Suppressor macrophage (primary cell): ENCODE measurements around the gene ZNF423.

ENCODE experiments used
- DNase-seq, 4 experiments: peaks; one replicate each; pipeline ENCODE4 v3.0.0-alpha.2; 2020 to 2022

Gene ZNF423

DNA sequence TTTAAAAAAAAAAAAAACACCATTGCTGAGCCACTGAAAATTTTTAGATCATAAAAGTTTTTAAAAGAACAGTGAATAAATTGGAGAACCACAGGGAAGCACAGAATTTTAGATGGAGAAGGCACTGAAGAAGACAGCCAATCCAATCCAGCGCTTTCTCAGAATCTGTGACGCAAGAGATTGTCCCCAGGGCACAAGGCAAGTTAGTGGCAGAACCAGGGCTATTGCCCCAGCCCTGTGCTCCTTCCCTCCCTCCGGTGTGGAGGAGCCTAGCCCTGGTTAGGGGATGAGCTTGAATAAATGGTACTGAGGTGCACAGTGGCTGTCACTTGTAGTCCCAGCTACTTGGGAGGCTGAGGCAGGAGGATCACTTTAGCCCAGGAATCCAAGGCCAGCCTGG lies 108.3 kb downstream of the ZNF423 start:
- no peak for DNase-seq

DNA sequence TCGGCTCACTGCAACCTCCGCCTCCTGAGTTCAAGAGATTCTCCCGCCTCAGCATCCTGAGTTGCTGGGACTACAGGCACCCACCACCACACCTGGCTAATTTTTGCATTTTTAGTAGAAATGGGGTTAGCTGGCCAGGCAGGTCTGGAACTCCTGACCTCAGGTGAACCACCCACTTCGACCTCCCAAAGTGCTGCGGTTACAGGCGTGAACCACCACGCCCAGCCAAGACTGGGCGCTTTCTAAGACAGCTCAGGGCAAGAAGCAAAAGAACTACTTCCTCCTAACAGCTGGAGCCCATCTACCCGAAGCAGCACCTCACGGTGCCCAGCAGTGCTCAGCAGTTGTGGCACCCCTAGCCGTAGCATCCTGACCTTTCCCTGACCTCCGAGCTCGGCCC lies 109.4 kb downstream of the ZNF423 start:
- no peak for DNase-seq

DNA sequence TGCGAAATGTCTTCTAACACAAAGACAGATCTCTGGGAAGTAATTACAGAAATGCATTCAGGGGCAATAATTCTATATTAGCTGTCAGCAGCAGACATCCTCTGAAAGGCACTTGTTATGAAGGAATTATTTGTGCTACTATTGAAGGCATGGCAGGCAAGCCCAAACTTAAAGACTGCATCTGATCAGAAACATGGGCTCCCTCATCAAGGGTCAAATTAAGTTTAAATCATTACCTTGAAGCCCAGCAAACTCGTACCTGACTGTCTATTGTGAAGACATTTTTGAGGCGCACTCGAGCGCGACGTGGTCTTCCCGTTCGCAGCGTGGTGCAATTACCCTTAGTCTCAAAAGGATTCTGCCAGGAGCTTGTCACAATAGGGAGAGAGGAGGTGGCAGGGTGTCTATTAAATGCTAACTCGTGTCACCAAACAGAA lies 110.6 kb downstream of the ZNF423 start:
- DNase-seq, result no peak

DNA sequence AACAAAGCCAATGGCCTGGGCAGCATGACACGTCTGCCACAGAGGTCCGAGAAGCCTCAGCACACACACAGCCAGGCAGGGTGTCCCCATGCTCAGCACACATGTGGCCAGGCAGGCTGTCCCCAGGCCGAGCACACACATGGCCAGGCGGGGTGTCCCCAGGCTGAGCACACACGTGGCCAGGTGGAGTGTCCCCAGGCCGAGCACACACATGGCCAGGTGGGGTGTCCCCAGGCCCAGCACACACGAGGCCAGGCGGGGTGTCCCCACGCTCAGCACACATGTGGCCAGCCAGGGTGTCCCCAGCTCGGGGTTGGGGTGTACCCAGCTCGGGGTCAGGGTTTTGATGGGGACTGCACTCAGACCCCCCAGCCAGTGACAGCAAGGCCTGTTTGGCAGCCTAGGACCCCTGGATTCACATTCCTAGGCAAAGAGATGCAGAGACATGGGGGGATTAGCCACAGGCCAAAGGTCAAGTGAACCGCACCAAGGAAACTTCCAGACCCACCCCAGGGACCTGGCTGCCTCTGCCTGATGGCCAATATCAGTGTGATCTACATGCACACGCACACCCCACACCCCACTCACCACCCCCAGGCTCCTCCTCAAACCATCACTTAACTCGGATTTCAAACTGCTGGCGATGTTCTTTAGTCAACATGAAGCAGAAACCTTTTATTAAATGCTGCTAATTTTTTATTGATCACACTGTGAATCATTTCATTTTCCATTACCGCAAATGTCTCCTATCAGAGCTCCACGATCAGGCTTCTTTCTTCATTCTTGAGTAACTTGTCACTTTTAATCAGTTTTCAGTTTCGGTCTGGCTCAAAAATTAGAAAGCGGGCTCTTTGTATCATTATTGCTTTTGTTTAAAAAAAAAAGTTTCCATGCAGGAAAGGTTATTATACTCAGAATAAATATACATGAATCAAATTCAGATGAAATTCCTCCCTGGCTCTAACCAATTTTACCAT lies 111.4 kb downstream of the ZNF423 start:
- no peak for DNase-seq

DNA sequence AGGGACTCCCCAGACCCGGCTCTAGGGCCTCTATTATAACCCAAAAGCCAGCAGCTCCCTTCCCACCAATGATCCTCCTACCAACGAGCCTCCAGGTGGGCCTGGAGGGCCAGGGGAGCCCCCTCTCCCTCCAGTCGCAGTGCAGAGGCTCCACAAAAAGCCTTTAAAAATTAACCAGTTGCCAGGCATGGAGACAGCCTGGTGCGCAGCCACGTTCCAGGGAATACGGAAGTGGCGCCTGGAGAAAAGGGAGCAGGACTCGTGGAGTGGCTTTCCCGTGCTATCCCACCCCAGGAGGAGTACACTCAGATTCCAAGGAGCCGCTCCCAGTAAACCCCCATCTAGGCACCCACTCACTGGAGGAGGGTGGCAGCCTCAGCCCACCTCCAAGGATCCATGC lies 112.3 kb downstream of the ZNF423 start:
- DNase-seq, result no peak

DNA sequence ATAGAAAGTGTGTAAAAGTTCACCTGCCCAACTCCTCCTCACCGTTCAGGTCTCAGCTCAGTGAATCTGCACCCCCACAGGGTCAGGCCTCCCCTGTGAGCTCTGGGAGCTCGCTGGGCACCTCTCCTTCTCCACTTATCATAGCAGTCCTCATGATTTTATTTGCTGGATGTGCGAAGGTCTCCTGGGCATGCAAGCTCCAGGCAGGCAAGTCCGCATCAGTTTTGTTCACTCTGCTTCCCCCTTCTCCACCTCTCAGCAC lies 112.8 kb downstream of the ZNF423 start:
- DNase-seq, result no peak

DNA sequence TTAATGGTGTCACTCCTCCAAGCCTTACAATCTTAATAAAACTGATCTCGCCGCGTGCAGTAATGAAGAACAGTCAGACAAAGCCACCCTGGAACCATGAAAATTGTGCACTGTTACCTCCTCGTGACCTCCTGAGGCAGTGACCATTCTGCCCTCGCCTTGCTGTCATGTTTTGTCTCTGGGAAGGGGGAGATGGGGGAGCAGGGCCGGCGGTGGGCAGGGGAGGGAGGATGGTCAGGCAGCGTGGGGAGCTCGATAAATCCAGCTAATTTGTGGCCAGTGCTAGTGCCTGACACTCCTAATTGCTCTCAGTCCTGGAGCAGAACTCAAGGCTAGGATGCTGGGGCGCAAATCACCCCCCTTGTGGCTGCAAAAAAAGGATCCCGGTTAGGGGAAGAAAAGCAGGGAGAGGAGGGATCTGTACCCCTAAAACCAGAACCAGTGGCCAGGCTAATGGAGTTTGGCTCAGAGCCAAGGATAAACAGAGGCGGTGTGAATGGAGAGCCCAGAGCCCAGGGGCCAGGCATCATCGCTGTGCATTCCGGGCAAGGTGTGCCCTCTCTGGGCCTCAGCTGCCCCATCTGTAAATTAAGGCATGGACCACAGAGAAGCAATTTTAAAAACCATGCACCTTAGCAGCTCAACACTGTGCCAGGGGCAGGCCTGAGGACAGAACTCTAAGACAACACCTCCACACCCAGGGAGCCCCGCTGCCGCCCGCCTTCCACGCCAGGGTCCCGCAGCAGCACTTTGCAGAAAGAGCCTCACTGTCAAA lies 113.3 kb downstream of the ZNF423 start:
- no peak for DNase-seq

DNA sequence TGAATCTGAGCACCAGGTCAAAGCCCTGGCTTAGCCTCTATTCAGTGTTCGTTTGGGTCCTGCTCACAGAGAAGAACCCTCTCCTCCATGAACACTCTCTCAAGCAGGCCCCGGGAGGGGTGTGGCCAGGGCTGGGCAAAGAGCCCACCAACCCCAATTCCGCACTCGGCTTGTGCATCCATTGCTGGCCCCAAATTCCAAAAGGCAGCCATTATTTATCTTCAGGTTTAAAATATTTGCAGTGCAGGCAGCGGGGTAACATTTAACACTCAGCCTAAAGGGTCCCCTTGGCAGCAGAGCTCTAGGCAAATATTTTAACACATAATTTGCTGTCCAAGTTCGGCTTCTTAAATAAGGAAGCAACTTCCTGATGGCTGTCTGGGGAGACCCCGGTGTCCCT lies 115.7 kb downstream of the ZNF423 start:
- DNase-seq, result no peak

DNA sequence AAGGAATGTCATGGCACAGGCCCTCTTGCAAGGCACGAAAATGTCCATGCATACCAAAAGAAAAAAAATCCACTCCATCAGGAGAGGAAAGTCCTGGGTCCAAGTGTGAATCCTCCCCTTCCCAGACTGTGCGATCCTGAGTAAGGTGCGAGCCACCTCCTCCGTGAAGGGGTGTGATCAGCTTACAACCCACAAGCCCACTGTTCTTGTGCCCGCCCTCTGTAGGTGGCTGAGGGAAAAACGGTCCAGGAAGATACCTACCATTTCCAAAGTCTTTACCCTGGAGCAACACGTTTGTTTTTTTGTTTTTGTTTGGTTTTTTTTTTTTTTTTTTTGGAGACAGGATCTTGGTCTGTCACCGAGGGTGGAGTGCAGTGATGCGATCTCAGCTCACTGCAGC lies 116.5 kb downstream of the ZNF423 start:
- DNase-seq, result no peak

DNA sequence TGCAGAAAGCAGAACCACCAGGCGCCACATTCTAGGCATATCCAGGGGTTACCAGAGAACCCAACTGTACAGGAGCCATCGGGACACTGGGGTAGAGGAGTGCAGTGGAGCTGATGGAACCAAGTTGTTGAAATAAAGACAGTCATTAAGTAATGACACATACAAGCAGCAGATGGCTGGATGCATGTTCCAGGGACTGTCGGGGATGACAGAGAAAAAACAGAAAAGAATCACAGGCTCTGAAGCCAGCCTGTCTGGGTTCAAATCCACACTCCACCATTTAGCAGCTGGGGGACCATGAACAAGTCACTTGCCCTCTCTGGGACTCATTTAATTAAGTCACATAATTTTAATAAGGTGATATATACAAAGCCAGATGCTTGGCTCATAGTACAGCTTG lies 117.1 kb downstream of the ZNF423 start:
- no peak for DNase-seq

DNA sequence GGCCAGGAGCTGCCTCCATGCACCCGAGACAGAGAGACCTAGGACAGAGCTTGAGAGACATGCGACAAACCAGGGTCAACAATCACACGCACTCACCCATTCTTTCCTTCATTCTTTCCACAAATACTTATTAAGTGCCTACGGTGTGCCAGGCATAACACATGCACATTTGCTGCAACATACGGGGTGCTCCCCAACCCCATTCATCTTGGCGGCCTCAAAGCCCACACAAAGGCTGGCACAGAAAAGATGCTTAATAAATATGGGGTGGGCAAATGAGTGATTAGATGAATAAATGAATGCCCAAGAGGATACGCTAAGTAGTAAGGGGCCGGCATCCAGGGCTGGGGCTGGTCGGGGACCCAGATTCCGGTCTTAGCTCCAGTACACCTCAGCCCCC lies 117.9 kb downstream of the ZNF423 start:
- DNase-seq, result no peak

DNA sequence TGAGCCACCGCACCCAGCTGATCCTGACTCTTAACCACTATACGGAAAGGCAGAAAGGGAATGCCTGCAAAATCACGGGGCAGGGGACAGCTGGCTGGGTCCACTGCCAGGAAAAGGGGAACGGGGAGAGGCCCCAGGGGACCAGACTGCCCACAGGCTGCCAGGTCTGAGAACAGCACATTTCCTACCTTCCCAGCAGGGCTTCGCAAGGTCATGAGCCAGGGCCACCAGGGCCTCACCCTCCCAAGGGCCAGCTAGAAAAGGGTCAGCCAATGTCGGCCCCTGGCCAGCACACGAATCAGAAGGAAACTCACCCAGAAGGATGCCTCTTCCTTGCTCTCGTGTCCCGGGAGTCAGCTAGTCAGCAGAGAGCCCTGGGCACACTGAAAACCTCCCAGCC lies 118.4 kb downstream of the ZNF423 start:
- DNase-seq, result no peak

DNA sequence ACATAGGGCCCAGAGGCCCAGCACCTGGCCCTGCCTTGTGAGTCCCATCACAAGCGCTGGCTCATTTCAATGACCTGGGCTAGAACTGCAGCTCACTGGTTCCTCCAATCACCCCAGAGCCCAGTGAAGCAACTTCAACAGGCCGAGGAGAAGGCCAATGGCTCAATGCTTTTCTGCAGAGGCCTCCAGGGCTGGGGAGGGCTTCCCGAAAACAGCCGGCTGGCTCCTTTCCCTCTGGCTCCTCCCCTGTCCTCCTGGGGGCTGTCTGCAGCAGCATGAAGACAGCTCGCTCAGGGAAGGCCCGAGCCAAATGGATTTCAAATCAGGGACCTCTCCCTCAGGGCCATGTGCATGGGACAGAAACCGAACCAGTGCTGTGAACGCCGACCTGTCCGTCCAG lies 121.6 kb downstream of the ZNF423 start:
- no peak for DNase-seq

DNA sequence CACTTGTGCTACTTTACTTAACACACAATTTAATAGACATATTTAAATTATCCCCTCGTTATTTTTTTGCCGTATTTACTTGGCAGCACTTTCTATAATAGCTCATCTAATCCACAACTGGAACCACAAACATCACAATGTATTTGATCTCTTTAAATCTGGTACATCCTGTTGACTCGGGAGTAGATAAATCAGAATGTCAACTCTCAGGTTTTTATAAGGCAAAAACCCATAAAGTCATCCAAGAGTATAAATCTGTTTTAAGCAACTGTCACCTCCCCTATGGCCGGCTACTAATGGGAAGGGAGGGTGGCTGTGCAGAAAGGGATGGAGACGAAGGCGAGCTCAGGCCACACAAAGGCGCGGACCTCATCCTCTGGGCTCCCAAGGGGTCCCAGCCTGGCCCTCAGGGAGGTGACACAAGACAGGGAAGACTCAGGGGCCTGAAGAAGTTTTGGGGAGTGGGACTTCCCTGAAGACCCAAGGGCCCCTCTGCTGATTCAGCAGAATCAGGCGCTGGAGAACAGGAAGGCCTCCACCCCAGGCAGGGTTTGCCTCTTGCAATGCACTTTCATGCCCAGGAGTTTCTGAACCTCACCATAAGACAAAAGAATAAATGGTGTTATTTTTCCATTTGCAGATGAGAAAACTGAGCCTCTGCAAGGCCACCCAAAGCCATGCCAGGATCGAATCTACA lies 122.5 kb downstream of the ZNF423 start:
- no peak for DNase-seq

DNA sequence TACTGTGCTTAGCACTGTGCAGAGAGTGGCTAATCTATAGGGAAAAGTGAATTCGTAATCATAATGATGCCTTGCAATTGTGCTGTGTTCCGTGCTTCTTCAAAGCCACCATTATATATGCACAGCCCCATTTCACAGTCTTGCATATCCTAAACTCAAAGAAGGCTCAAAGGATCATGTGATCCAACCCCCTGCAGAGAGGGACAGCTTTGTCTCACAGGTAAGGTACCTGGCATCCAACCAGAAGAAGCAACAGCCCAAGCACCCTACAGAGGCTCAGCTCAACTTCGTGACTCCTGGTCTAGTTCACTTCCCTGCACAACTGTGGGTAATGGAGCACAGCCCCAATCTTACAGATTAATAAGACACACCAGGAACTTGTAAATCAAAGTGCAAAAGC lies 124.0 kb downstream of the ZNF423 start:
- DNase-seq, result no peak

DNA sequence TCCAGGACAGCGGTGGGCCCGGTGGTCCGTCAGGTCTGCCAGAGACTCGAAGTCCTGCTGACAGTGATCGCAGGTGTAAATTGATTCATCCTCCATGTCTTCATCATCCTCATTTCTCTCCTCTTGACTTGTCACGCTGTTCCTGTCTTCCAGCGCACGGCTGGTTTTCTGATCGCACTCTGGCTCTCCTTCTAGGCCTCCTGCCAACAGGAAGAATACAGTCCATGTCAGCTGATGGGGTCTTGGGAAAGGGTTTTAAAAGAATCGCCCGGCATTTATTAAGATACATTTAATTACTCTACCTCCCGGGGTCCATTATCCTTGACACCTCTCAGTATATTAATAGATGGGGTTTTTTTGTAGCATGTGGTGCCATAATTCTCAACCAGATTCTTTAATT lies 125.1 kb downstream of the ZNF423 start:
- DNase-seq, result no peak

DNA sequence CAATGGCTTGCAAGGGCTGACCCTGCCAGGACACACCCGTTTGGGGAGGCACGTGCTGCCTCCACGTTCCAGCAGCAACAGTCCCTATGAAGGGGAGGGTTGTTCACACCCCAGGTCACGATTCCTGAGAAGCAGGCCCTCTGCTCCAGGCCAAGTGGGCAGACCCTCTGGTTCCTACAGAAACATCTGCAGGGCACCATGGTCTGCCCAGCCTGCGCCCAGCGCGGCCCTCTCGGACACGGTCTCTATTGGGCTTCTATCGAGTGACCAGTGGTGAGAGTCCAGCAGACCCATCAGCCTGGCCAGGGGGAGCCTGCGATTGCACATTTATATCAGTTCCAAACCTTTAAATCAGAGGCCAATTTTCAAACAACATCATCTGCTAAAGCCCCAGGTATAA lies 128.3 kb downstream of the ZNF423 start:
- DNase-seq, result no peak

DNA sequence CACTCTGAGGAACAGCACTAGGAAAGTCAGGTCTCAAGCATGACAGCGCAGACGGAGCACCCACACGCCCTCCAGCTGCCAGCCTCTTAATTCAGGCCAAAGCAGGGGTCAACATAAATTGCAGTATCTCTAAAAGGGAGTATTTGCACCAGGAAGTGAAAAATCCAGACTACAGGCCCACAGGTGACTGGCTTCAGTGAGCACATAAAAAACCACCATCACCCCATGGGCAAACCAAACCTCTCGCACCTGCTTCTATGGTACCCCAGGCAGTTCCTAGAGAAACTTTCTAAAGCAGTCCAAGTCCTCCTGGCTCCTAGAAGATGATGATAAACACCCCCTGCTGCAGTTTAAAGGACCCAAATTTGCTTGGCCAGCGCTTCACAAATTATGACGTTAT lies 129.8 kb downstream of the ZNF423 start:
- DNase-seq, result no peak

DNA sequence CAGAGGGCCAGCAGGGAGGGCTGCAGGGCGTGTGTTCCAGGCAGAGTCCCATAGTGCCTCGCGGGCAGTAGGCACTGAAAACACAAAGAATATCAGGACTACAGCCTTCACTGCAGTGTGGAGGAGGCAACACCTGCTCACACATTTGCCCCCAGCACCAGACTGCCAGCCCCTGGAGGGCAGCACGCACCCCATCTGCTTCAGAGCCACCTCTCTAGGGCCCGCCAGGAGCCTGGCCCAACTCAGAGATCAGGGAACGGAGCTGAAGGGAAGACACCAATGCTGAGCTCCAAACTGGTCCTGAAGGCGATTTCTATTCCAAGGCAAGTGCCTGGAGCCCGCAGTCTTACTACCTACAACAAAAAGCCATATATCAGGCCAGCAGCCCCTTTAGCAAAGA lies 130.3 kb downstream of the ZNF423 start:
- no peak for DNase-seq

DNA sequence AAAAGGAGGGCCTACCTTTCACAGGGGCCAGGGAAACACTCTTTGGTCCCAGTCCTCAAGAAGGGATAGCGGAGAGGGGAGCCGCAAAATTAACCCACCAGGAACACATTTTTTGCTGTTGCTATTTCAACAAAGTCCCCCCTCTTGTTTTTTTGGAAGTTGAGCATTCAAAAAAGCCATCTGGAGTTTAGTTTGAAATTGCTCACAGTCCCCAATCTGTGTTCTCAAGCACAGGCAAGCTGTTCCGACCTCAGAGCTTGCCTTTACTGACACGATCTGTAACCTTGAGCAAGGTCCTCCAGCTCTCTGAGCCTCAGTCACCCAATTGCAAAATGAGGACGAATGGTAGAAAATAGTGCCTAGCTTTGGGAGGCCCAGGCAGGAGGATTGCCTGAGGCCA lies 131.1 kb downstream of the ZNF423 start:
- no peak for DNase-seq

DNA sequence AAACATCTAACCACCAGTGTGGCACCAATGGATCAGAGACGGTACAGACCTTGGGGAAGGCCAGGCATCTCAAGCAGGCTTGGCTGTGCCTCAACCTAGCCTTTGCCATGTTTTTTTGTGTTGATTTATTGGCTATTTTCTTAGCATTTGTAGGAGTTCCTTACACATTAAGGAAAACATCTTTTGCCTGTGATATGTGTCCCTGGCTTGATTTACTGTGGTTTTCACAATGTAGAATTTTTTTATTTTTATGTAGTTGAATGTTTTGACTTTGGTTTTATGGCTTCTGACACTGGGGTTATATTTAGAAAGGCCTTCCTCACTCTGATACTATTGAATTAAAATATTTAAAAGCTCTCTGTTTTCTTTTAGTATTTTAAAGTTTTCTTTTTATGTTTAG lies 132.6 kb downstream of the ZNF423 start:
- no peak for DNase-seq

DNA sequence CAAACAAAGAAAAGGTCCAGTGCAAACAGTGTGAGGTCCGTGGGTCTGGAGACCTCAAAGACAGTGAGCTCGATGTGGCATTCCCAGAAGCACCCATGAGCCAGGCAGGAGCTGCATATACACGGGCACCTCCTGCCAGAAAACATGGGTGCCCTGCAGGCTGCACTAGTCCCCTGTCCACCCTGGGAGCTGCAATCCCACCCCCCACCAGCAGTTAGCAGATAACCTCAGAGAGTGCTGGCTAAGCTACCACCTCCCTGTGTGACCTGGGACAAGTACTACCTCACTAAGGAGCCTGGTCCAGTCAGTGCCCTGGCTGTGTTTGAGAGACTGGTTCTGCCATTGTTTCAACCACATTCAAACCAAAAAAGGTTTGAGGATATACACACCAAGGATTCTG lies 135.7 kb downstream of the ZNF423 start:
- DNase-seq, result no peak

DNA sequence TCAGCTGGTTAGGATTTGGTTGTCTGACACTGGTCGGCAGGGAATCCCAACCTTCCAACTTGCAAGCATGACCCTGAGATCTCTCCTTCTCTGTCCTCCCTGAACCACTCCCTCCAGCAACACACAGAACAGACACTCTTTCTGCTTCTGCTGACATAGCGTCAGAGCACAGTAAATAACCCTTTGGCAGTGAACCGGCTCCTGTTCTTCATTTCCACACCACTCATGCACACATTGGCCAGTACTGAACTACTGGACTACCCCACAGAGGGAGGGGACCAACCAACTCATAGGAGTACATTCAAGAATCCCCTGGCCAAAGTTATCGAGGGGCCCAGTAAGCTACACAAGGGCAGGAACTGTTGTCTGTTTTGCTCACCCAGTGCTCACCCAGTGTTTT lies 138.2 kb downstream of the ZNF423 start:
- DNase-seq, result no peak
